ENCODE measurements around the gene METTL22. TPM values are rescaled to one million over a fixed set of nuclear protein-coding genes. Genes with fewer than 3 reads are reported as not detected.

Gene METTL22
- total RNA-seq, 1 donor from 2014 or later: 41.1 TPM

DNA sequence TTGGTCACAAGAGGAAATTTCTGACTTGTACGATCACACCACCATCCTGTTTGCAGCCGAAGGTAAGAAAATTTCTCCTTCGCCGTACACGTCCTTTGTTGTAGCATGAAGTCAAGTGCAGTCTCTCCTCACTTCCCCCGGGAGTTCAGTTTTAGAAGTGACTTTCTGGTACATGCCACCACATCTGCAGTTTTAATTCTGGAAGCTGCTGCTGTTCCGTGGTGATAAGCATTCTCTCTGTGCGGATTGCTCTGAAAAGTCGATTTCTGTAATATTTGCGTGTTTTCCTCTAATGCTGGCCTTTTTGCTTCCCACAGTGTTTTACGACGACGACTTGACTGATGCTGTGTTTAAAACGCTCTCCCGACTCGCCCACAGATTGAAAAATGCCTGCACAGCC lies 20.6 kb downstream of the METTL22 start:
- peaks cover 52% of the 10 kb centered on the region for H3K36me3 Mint-ChIP-seq
- H3K9ac ChIP-seq: no peak overlapping the region
- H3K9me3 Mint-ChIP-seq: no peaks in the 10 kb centered on the region
- DNase-seq (ENCODE audit: low spot score): no peak
- TF ChIP-seq EZH2 (IDR thresholded peaks at IDR 0.05): no peak
- no peak for TF ChIP-seq EZH2phosphoT487 (IDR thresholded peaks at IDR 0.05)
- TF ChIP-seq, protein P1, sequence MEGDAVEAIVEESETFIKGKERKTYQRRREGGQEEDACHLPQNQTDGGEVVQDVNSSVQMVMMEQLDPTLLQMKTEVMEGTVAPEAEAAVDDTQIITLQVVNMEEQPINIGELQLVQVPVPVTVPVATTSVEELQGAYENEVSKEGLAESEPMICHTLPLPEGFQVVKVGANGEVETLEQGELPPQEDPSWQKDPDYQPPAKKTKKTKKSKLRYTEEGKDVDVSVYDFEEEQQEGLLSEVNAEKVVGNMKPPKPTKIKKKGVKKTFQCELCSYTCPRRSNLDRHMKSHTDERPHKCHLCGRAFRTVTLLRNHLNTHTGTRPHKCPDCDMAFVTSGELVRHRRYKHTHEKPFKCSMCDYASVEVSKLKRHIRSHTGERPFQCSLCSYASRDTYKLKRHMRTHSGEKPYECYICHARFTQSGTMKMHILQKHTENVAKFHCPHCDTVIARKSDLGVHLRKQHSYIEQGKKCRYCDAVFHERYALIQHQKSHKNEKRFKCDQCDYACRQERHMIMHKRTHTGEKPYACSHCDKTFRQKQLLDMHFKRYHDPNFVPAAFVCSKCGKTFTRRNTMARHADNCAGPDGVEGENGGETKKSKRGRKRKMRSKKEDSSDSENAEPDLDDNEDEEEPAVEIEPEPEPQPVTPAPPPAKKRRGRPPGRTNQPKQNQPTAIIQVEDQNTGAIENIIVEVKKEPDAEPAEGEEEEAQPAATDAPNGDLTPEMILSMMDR (IDR thresholded peaks at IDR 0.05): no peak
- H3K4me3 ChIP-seq: no peak overlapping the region
- H4K20me1 ChIP-seq (ENCODE audit: low read depth): no peaks in the 10 kb centered on the region
- no peaks in the 10 kb centered on the region for H3K36me3 ChIP-seq
- no peak overlapping the region for H3K4me3 Mint-ChIP-seq
- H3K27ac ChIP-seq: no peak overlapping the region
- peaks cover 4% of the 10 kb centered on the region for H3K27me3 Mint-ChIP-seq (ENCODE audit: insufficient read depth, low read depth)
- H3K4me2 ChIP-seq: no peak overlapping the region
- H3K79me2 ChIP-seq (ENCODE audit: low read depth): no peaks in the 10 kb centered on the region
- no peaks in the 10 kb centered on the region for H3F3A ChIP-seq (ENCODE audit: low read depth)
- no peaks in the 10 kb centered on the region for H3K4me1 Mint-ChIP-seq
- H3K4me1 ChIP-seq: no peaks in the 10 kb centered on the region
- no peaks in the 10 kb centered on the region for H3K9me3 ChIP-seq (ENCODE audit: low read depth)
- H3K27ac Mint-ChIP-seq: no peak overlapping the region
- H3K27me3 ChIP-seq: no peaks in the 10 kb centered on the region
- no peak overlapping the region for H2AFZ ChIP-seq (replicated peaks)

DNA sequence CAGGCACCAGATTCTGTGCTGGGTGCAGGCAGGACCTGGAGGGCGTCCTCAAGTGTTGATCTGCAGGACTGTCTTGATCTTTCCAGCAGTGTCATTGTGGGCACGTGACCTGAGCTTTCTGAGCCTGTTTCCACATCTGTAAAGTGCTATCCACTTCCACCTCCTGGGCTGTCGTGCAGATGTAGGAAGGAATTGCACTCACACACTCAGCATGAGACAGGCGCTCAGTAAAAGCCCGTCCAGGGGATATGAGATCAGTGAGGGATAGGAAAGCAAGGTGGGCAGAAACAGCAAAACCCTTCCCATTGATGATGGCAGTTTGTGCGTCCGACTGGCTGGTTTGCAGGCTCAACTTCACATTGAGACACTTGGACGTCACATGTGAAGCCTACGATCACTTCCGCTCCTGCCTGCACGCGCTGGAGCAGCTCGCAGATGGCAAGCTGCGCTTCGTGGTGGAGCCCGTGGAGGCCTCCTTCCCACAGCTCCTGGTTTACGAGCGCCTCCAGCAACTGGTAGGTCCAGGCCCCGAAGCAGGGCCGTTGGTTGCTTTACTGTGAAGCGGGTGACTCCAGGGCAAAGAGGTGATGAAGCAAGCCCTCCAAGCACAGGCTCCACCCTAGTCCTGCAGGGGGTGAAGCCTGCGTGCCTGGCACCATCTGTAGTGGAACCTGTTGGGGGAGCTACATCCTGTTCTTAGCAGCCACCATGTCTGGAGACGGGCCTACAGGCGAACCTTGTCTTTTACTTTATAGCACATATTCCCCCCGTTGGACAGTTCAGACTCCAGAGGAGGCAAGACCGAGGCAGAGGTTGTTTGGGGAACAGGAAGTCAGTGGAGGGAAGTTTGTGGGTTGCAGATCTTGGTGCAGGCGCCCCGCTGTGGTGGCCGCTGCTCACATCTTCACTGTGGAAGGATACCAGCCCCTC lies 23.0 kb downstream of the METTL22 start:
- H3K36me3 Mint-ChIP-seq: peaks cover 50% of the 10 kb centered on the region
- H3K27me3 Mint-ChIP-seq (ENCODE audit: insufficient read depth, low read depth): peaks cover 4% of the 10 kb centered on the region
- H3K27ac Mint-ChIP-seq: no peak overlapping the region
- Histone ChIP-seq H3K4me3 (no peak overlapping the region), H3K36me3 (no peaks in the 10 kb centered on the region), H3K27me3 (no peaks in the 10 kb centered on the region), H3K4me2 (no peak overlapping the region), H3K9me3 (ENCODE audit: low read depth) (no peaks in the 10 kb centered on the region), H4K20me1 (ENCODE audit: low read depth) (no peaks in the 10 kb centered on the region), H3F3A (ENCODE audit: low read depth) (peaks cover 7% of the 10 kb centered on the region), H2AFZ (replicated peaks) (no peak overlapping the region), H3K27ac (no peak overlapping the region), H3K4me1 (no peaks in the 10 kb centered on the region), H3K9ac (no peak overlapping the region), H3K79me2 (ENCODE audit: low read depth) (no peaks in the 10 kb centered on the region)
- H3K9me3 Mint-ChIP-seq: no peaks in the 10 kb centered on the region
- TF ChIP-seq EZH2phosphoT487 (IDR thresholded peaks at IDR 0.05): no peak
- DNase-seq (ENCODE audit: low spot score): no peak
- H3K4me3 Mint-ChIP-seq: no peak overlapping the region
- H3K4me1 Mint-ChIP-seq: no peaks in the 10 kb centered on the region

DNA sequence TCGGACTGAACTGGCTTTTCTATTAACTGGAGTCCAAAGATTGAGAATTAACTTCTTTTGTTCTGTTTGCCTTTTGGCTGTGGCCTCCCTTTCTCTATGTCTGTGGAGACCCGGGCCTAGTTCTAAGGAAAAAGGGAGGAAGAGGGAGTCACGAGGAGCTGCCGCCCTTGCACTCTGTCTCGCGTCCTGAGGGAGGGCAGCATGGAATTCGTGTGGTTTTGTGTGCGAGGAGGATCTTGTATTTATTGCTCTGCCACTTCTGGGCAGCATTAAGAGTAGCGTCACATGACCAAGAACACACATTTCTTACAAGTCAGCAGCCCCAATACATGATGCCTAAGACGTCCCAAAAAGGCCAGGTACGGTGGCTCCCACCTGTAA lies 23.6 kb downstream of the METTL22 start:
- no peaks in the 10 kb centered on the region for H3K79me2 ChIP-seq (ENCODE audit: low read depth)
- H3K9me3 Mint-ChIP-seq: no peaks in the 10 kb centered on the region
- H3K27me3 Mint-ChIP-seq (ENCODE audit: insufficient read depth, low read depth): peaks cover 4% of the 10 kb centered on the region
- H3K4me3 ChIP-seq: no peak overlapping the region
- H3K4me1 Mint-ChIP-seq: no peaks in the 10 kb centered on the region
- H3K36me3 ChIP-seq: no peaks in the 10 kb centered on the region
- no peaks in the 10 kb centered on the region for H3K9me3 ChIP-seq (ENCODE audit: low read depth)
- H3F3A ChIP-seq (ENCODE audit: low read depth): peaks cover 7% of the 10 kb centered on the region
- H3K4me1 ChIP-seq: no peaks in the 10 kb centered on the region
- no peak overlapping the region for H2AFZ ChIP-seq (replicated peaks)
- peaks cover 43% of the 10 kb centered on the region for H3K36me3 Mint-ChIP-seq
- H3K4me2 ChIP-seq: no peak overlapping the region
- DNase-seq (ENCODE audit: low spot score): no peak
- no peak overlapping the region for H3K4me3 Mint-ChIP-seq
- H3K27ac Mint-ChIP-seq: no peak overlapping the region
- no peak overlapping the region for H3K9ac ChIP-seq
- no peaks in the 10 kb centered on the region for H4K20me1 ChIP-seq (ENCODE audit: low read depth)
- TF ChIP-seq EZH2 (IDR thresholded peaks at IDR 0.05) (no peak), EZH2phosphoT487 (IDR thresholded peaks at IDR 0.05) (no peak)
- TF ChIP-seq, protein P1 (IDR thresholded peaks at IDR 0.05): no peak
- no peaks in the 10 kb centered on the region for H3K27me3 ChIP-seq
- H3K27ac ChIP-seq: no peak overlapping the region

DNA sequence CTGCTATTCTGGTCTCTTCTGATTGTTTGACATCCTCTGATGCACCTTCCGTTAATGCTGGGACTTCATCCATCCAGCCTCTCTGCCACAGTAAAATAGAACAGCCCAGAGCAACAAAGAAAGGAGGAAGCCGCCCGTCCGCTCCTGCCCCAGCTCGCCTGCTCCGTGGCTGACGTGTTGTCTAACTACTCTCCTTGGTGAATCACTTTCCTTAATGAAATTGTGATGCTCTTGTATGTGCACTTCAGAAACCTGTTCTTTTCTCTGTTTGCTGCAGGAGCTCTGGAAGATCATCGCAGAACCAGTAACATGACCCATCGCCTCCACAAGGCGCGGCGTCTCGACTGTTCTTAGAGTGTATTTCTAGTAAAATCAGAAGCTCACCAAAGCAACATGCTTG lies 24.3 kb downstream of the METTL22 start:
- Histone ChIP-seq H3K4me1 (no peaks in the 10 kb centered on the region), H3K4me2 (no peak overlapping the region), H2AFZ (replicated peaks) (no peak overlapping the region), H3F3A (ENCODE audit: low read depth) (peaks cover 7% of the 10 kb centered on the region), H3K79me2 (ENCODE audit: low read depth) (no peaks in the 10 kb centered on the region), H3K4me3 (no peak overlapping the region), H4K20me1 (ENCODE audit: low read depth) (no peaks in the 10 kb centered on the region), H3K27ac (no peak overlapping the region), H3K9ac (no peak overlapping the region), H3K36me3 (no peaks in the 10 kb centered on the region), H3K27me3 (no peaks in the 10 kb centered on the region), H3K9me3 (ENCODE audit: low read depth) (no peaks in the 10 kb centered on the region)
- Mint-ChIP-seq H3K4me3 (no peak overlapping the region), H3K36me3 (peaks cover 41% of the 10 kb centered on the region), H3K4me1 (no peaks in the 10 kb centered on the region), H3K27me3 (ENCODE audit: insufficient read depth, low read depth) (peaks cover 4% of the 10 kb centered on the region), H3K9me3 (no peaks in the 10 kb centered on the region), H3K27ac (no peak overlapping the region)
- TF ChIP-seq EZH2phosphoT487 (IDR thresholded peaks at IDR 0.05) (no peak), EZH2 (IDR thresholded peaks at IDR 0.05) (no peak)
- DNase-seq (ENCODE audit: low spot score): no peak
